Measurements from ENCODE around the gene PARS2. TPM values are rescaled to one million over a fixed set of nuclear protein-coding genes. Genes with fewer than 3 reads are reported as not detected.

Gene PARS2
- total and polyA plus RNA-seq, 12 donors: 0.80 to 5.6 (median 4.1) TPM

GRCh38 chr1:54782588-54782987, 18.3 kb upstream of the PARS2 start:
- Histone ChIP-seq H3K4me3 (no peak overlapping the region), H3K27ac (no peak overlapping the region), H3K27me3 (peaks cover 4 to 53% (median 27%) of the 10 kb centered on the region in 7 donors), H3K9me3 (no peaks in the 10 kb centered on the region), H3K36me3 (no peaks in the 10 kb centered on the region), H3K4me1 (peaks cover 0 to 7% (median 0%) of the 10 kb centered on the region in 9 donors)
- TF ChIP-seq CTCF (IDR thresholded peaks at IDR 0.05): no peak
- WGBS, 2 donors: 60 to 62% methylated on average over 2 of the region's 2 CpGs
- no peak for DNase-seq
- ATAC-seq: peak in 1 of 8 donors; percentile 72
- intact Hi-C loops (cut with DNase I): no loop called here

GRCh38 chr1:54782156-54782555, 17.8 kb upstream of the PARS2 start:
- intact Hi-C loops (cut with DNase I): no loop called here
- TF ChIP-seq CTCF (IDR thresholded peaks at IDR 0.05): no peak
- 77 to 84% methylated on average over 6 of the region's 6 CpGs for WGBS, 2 donors
- Histone ChIP-seq H3K4me3 (no peak overlapping the region), H3K36me3 (no peaks in the 10 kb centered on the region), H3K9me3 (no peaks in the 10 kb centered on the region), H3K27ac (no peak overlapping the region), H3K4me1 (peaks cover 0 to 7% (median 0%) of the 10 kb centered on the region in 9 donors), H3K27me3 (peaks cover 4 to 49% (median 27%) of the 10 kb centered on the region in 7 donors)
- ATAC-seq: no peak
- DNase-seq: no peak

- Histone ChIP-seq H3K4me3 (peak overlapping the region in 1 of 10 donors; percentile 23), H3K27me3 (peaks cover 4 to 41% (median 27%) of the 10 kb centered on the region in 7 donors), H3K27ac (no peak overlapping the region), H3K36me3 (no peaks in the 10 kb centered on the region), H3K4me1 (peaks cover 0 to 7% (median 0%) of the 10 kb centered on the region in 9 donors), H3K9me3 (no peaks in the 10 kb centered on the region)
- ATAC-seq (peak in 3 of 8 donors; percentile 31 to 55 (median 33)), DNase-seq (no peak)
- intact Hi-C loops (cut with DNase I): no loop called here
- 13 to 18% methylated on average over 74 of the region's 74 CpGs for WGBS, 2 donors
- no peak for TF ChIP-seq CTCF (IDR thresholded peaks at IDR 0.05)
Measured at GRCh38 chr1:54781023-54781723, 16.9 kb upstream of the PARS2 start.

- WGBS, 2 donors: 47 to 49% methylated on average over 4 of the region's 4 CpGs
- no peak for TF ChIP-seq CTCF (IDR thresholded peaks at IDR 0.05)
- peaks cover 0 to 7% (median 0%) of the 10 kb centered on the region in 9 donors for H3K4me1 ChIP-seq
- ATAC-seq (peak in 6 of 8 donors; percentile 60 to 81 (median 70)), DNase-seq (no peak)
- H3K4me3 ChIP-seq: no peak overlapping the region
- no peaks in the 10 kb centered on the region for H3K36me3 ChIP-seq
- H3K9me3 ChIP-seq: no peaks in the 10 kb centered on the region
- intact Hi-C loops (cut with DNase I): no loop called here
- peak overlapping the region in 1 of 10 donors; percentile 40 for H3K27ac ChIP-seq
- peaks cover 4 to 36% (median 23%) of the 10 kb centered on the region in 7 donors for H3K27me3 ChIP-seq
Measured at GRCh38 chr1:54777431-54777830, 13.1 kb upstream of the PARS2 start.

Measured in heart right ventricle (tissue), 16 donors.